GM18505 (cell line): Measurements from ENCODE around the gene CCDC169.

Experiments
- ATAC-seq: cut with Tn5 transposase; IDR thresholded peaks from one replicate; pipeline ENCODE4 v1.9.1; 2021; ENCODE audit not compliant: unreplicated experiment
- POLR2A ChIP-seq: IDR thresholded peaks from 4 replicates; pipeline ENCODE4 v1.6.1; 2011; ENCODE audit warnings: borderline replicate concordance; ENCODE audit not compliant: insufficient read depth, insufficient read length; ENCODE audit errors: extremely low read depth

Gene CCDC169

DNA sequence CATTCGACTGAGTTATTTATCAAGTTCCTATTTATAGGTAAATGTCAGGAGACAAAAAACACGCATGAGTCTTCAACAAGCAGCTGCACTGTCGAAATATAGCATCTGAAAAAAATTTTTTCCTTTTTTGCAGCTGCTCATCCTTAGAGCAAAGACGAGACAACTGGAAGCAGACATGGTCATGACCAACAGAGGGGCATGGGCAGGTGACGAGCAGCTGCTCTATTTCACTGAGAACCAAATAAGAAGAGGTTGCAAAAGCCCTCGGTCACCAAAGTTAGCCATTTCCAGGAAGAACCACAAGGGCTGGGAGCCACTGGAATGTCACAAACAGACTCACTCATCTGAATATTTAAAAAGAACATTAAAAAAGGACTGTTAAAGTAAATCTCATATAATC is 105.4 kb downstream of the CCDC169 start:
- no peak for ATAC-seq
- TF ChIP-seq POLR2A, result no peak

DNA sequence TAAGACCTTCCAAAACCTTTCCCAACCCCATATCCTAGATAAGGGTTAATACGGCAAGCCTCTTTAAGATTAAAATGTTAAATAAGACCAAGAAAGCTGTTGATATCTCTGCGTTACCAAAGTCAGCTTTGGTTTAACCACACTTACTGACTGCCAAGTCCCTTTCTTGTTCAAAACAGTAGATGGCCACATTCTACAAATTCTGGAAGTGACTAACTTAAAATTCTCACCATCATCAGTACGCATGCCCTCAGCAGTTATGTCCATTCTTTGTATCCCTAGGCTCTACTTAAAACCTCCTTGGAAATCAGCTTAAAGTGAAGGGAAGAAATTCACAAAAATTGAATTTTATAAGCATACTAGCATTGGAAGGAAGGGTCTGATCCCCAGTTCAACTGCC is 106.8 kb downstream of the CCDC169 start:
- no peak for ATAC-seq
- no peak for TF ChIP-seq POLR2A

- no peak for TF ChIP-seq POLR2A
- ATAC-seq, result no peak
Observed at GRCh38 chr13:36188441-36188840, 109.2 kb downstream of the CCDC169 start.

DNA sequence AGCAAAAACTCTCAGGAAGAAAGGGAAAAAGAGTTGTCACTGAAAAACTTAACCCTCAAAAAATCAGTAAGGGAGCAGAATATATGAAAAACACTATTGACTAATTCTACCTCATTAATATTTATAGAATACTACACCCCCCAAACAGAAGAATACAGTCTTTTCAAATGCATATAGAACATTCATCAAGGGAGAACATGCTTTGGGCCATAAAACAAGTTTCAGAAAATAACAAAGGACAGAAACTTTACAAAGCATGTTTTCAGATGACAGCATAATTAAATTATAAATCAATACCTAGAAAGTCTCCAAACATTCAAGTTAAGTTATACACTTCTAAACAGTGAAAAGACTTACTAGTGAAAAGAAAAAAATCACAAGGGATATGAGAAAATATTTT is 113.7 kb downstream of the CCDC169 start:
- ATAC-seq, result no peak
- no peak for TF ChIP-seq POLR2A
